ENCODE measurements around the gene HRK. TPM values are rescaled to one million over a fixed set of nuclear protein-coding genes. Genes with fewer than 3 reads are reported as not detected.
A peak's percentile ranks its signal among the peaks of the same experiment; 100 is the strongest.

The HRK gene
- polyA plus RNA-seq, 3 donors, result 0.15 TPM; not detected in 2

DNA sequence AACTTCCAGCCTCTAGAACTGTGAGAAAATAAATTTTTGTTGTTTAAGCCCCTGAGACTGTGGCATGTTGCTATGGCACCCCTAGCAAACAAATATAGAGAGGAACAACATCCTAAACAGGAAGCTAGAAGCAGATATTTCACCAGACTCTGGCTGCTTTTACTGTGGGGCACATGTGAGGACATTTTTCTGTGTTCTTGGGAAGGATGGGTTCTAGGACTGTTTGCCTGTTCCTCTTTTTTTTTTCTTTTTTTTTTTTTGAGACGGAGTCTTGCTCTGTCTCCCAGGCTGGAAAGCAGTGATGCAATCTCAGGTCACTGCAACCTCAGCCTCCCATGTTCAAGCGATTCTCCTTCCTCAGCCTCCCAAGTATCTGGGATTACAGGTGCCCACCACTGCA is 4.2 kb upstream of the HRK start:
- H3K4me3 Mint-ChIP-seq, result no peak overlapping the region
- no peak overlapping the region for H3K4me3 ChIP-seq (replicated peaks in 1 of 3; ENCODE audit: low read depth in 2 of 3, low read length in 3 of 3)
- H3K36me3 ChIP-seq (replicated peaks in 1 of 2; ENCODE audit: control insufficient read depth in 1 of 2, insufficient read depth in 2 of 2, low read length in 2 of 2), result no peaks in the 10 kb centered on the region
- H3K4me1 ChIP-seq (ENCODE audit: control insufficient read depth in 1 of 2, insufficient read depth in 2 of 2, low read length in 2 of 2), result peaks cover 0 to 43% of the 10 kb centered on the region in 2 donors
- WGBS (ENCODE audit: insufficient coverage), result 17% methylated on average over 2 of the region's 2 CpGs
- intact Hi-C loops (cut with micrococcal nuclease), result no loop called here
- no peak overlapping the region for H3K9ac ChIP-seq (ENCODE audit: insufficient read depth, low read length, poor library complexity, severe bottlenecking)
- peaks cover 0 to 16% (median 8%) of the 10 kb centered on the region in 7 donors for H3K9me3 Mint-ChIP-seq
- no peak overlapping the region for H2AFZ ChIP-seq (ENCODE audit: insufficient read depth, low read depth, low read length, poor library complexity, severe bottlenecking)
- H3K4me1 Mint-ChIP-seq, result peaks cover 8% of the 10 kb centered on the region
- peaks cover 0 to 4% of the 10 kb centered on the region in 2 donors for H3K36me3 Mint-ChIP-seq
- peak overlapping the region in 1 of 7 donors; percentile 73 for H3K27ac Mint-ChIP-seq
- no peak overlapping the region for H3K4me2 ChIP-seq (replicated peaks; ENCODE audit: extremely low read depth, low read length, poor library complexity, severe bottlenecking)
- H3K79me2 ChIP-seq (ENCODE audit: insufficient read depth, low read length), result no peaks in the 10 kb centered on the region
- H4K20me1 ChIP-seq (ENCODE audit: insufficient read depth, low read length), result no peaks in the 10 kb centered on the region
- H3K27ac ChIP-seq (ENCODE audit: low read depth in 1 of 2, low read length in 2 of 2), result peak overlapping the region in 1 of 2 donors; percentile 73
- H3K27me3 Mint-ChIP-seq (ENCODE audit: low read depth in 3 of 3), result peaks cover 34 to 53% (median 39%) of the 10 kb centered on the region in 3 donors
- TF ChIP-seq, protein P1, sequence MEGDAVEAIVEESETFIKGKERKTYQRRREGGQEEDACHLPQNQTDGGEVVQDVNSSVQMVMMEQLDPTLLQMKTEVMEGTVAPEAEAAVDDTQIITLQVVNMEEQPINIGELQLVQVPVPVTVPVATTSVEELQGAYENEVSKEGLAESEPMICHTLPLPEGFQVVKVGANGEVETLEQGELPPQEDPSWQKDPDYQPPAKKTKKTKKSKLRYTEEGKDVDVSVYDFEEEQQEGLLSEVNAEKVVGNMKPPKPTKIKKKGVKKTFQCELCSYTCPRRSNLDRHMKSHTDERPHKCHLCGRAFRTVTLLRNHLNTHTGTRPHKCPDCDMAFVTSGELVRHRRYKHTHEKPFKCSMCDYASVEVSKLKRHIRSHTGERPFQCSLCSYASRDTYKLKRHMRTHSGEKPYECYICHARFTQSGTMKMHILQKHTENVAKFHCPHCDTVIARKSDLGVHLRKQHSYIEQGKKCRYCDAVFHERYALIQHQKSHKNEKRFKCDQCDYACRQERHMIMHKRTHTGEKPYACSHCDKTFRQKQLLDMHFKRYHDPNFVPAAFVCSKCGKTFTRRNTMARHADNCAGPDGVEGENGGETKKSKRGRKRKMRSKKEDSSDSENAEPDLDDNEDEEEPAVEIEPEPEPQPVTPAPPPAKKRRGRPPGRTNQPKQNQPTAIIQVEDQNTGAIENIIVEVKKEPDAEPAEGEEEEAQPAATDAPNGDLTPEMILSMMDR (IDR thresholded peaks at IDR 0.05), result no peak
- peaks cover 25 to 38% of the 10 kb centered on the region in 2 donors for H3K27me3 ChIP-seq (ENCODE audit: control insufficient read depth in 2 of 2, insufficient read depth in 2 of 2, low read length in 2 of 2)
- peaks cover 6 to 14% of the 10 kb centered on the region in 2 donors for H3K9me3 ChIP-seq (replicated peaks in 1 of 2; ENCODE audit: control insufficient read depth in 1 of 2, insufficient read depth in 1 of 2, low read length in 2 of 2)
- DNase-seq, result peak; percentile 29 to 83 (median 58)

DNA sequence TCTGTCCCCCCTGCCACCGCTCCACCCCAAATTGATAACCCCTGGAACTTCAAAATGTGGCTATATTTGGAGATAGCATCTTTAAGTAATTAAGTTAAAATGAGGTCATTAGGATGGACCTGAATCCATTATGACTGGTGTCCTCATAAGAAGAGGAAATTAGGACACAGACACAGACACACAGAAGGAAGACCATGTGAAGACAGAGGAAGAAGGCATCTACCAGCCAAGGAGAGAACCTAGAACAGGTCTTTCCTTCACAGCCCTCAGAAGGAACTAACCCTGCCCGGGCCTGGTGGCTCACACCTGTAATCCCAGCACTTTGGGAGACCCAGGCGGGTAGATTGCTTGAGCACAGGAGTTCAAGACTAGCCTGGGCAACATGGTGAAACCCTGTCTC is 3.6 kb upstream of the HRK start:
- Histone ChIP-seq H3K4me2 (replicated peaks; ENCODE audit: extremely low read depth, low read length, poor library complexity, severe bottlenecking) (no peak overlapping the region), H3K27me3 (ENCODE audit: control insufficient read depth in 2 of 2, insufficient read depth in 2 of 2, low read length in 2 of 2) (peaks cover 31 to 44% of the 10 kb centered on the region in 2 donors), H2AFZ (ENCODE audit: insufficient read depth, low read depth, low read length, poor library complexity, severe bottlenecking) (no peak overlapping the region), H3K9ac (ENCODE audit: insufficient read depth, low read length, poor library complexity, severe bottlenecking) (no peak overlapping the region), H3K4me1 (ENCODE audit: control insufficient read depth in 1 of 2, insufficient read depth in 2 of 2, low read length in 2 of 2) (peaks cover 0 to 43% of the 10 kb centered on the region in 2 donors), H3K27ac (ENCODE audit: low read depth in 1 of 2, low read length in 2 of 2) (peak overlapping the region in 1 of 2 donors; percentile 73), H4K20me1 (ENCODE audit: insufficient read depth, low read length) (no peaks in the 10 kb centered on the region), H3K9me3 (replicated peaks in 1 of 2; ENCODE audit: control insufficient read depth in 1 of 2, insufficient read depth in 1 of 2, low read length in 2 of 2) (peaks cover 3 to 20% of the 10 kb centered on the region in 2 donors), H3K36me3 (replicated peaks in 1 of 2; ENCODE audit: control insufficient read depth in 1 of 2, insufficient read depth in 2 of 2, low read length in 2 of 2) (no peaks in the 10 kb centered on the region), H3K4me3 (replicated peaks in 1 of 3; ENCODE audit: low read depth in 2 of 3, low read length in 3 of 3) (no peak overlapping the region), H3K79me2 (ENCODE audit: insufficient read depth, low read length) (no peaks in the 10 kb centered on the region)
- H3K4me1 Mint-ChIP-seq, result peaks cover 13% of the 10 kb centered on the region
- TF ChIP-seq, protein P1 (IDR thresholded peaks at IDR 0.05), result no peak
- H3K4me3 Mint-ChIP-seq, result no peak overlapping the region
- peaks cover 0 to 6% of the 10 kb centered on the region in 2 donors for H3K36me3 Mint-ChIP-seq
- H3K27me3 Mint-ChIP-seq (ENCODE audit: low read depth in 3 of 3), result peaks cover 40 to 59% (median 45%) of the 10 kb centered on the region in 3 donors
- WGBS (ENCODE audit: insufficient coverage), result 100% methylated on average over 1 of the region's 3 CpGs
- H3K27ac Mint-ChIP-seq, result peak overlapping the region in 5 of 7 donors; percentile 48 to 71 (median 60)
- DNase-seq, result peak in 1 of 3 donors; percentile 35
- H3K9me3 Mint-ChIP-seq, result peaks cover 0 to 16% (median 7%) of the 10 kb centered on the region in 7 donors
- intact Hi-C loops (cut with micrococcal nuclease), result no loop called here
